ENCODE results near the gene SLIT1.

GRCh38 chr10:97186911-97187310 lies 1.2 kb upstream of the SLIT1 start:
- TF ChIP-seq EZH2 (IDR thresholded peaks at IDR 0.05; ENCODE audit: insufficient read depth, poor library complexity, severe bottlenecking), result no peak
- TF ChIP-seq EZH2phosphoT487 (IDR thresholded peaks at IDR 0.05; ENCODE audit: insufficient read depth, low read depth), result no peak

All from GM23248 (cell line).